ENCODE data around the gene LOX.

LOX gene

DNA sequence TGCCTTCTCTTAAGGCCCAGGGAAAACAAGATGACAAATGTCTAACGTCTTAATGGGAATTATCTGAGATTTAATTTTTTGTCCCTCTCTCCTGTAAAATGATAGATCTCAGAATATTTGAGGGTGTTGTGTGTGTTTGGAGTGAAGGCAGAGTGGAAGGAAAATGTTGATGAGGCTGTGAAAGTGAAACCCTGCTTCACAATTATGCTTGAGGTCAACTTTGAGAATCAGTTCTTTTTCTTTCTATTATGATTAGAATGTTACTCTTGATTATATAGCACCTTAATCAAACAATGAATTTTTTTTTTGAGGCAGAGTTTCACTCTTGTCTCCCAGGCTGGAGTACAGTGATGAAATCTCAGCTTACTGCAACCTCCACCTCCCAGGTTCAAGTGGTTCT, 5.5 kb upstream of the LOX start:
- TF ChIP-seq GATA2 (IDR thresholded peaks at IDR 0.05; ENCODE audit: low read depth, low read length): no peak
- no peak for TF ChIP-seq GATA3 (IDR thresholded peaks at IDR 0.05; ENCODE audit: low read depth, low read length)

DNA sequence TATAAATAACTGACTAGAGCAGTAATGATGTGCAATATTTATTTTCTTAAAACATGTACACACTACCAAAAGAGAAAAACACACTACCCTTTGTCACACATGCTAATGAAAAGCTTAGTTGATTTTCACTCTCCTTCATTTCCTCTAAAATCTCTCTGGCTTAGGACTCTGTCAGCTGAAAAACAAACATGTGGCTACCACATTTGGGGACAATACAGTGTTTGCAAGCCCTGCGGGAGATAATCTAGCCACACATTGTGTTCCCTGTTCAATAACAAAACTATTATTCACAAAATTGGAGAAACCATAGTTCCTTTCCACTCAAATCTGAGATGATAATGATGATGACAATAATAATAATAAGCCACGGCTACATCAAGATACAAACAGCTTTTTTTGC, 3.5 kb upstream of the LOX start:
- TF ChIP-seq GATA2 (IDR thresholded peaks at IDR 0.05; ENCODE audit: low read depth, low read length): no peak; the same call in 1 of the 2 replicates
- no peak for TF ChIP-seq GATA3 (IDR thresholded peaks at IDR 0.05; ENCODE audit: low read depth, low read length)

- TF ChIP-seq GATA2 (IDR thresholded peaks at IDR 0.05; ENCODE audit: low read depth, low read length) (no peak), GATA3 (IDR thresholded peaks at IDR 0.05; ENCODE audit: low read depth, low read length) (no peak)
These were observed 518 bp downstream of the LOX start for GRCh38 chr5:122077366-122078115.

GRCh38 chr5:122076669-122077365, 1.2 kb downstream of the LOX start:
- TF ChIP-seq GATA3 (IDR thresholded peaks at IDR 0.05; ENCODE audit: low read depth, low read length) (no peak), GATA2 (IDR thresholded peaks at IDR 0.05; ENCODE audit: low read depth, low read length) (no peak)

- TF ChIP-seq GATA3 (IDR thresholded peaks at IDR 0.05; ENCODE audit: low read depth, low read length) (no peak), GATA2 (IDR thresholded peaks at IDR 0.05; ENCODE audit: low read depth, low read length) (no peak)
These were observed 2.0 kb downstream of the LOX start for GRCh38 chr5:122076050-122076461.

DNA sequence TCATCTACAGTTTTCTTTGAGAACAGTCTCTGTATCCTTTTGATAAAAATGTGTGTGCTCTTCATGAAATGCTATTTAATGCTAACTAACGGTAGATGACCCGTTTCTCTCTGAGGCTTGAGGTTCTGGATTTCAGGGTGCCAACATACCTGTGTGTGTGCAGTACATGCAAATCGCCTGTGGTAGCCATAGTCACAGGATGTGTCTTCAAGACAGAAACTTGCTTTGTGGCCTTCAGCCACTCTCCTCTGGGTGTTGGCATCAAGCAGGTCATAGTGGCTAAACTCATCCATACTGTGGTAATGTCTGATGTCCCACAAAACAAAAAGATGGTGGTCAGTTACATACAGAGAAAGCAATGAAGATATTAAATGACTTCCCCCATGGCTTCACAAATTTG, 4.2 kb downstream of the LOX start:
- TF ChIP-seq GATA3 (IDR thresholded peaks at IDR 0.05; ENCODE audit: low read depth, low read length) (no peak), GATA2 (IDR thresholded peaks at IDR 0.05; ENCODE audit: low read depth, low read length) (no peak)

DNA sequence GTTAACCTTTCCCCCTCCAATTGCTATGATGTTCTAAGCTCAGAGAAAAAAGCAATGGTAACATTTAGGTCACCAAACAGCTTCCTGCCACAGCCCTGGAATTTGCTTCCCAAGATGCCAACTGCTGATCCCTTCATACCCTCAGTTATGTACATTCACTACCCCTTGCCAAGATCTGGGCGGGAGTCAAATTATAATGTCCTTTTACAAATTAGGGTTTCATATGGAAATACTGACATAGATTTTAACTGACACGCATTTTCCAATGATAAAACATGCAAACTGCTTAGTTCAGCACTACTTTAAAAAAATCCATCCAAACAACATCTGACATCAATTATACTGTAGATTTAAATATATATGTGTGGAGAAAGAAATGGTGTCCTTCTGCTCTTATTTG, 5.0 kb downstream of the LOX start:
- no peak for TF ChIP-seq GATA3 (IDR thresholded peaks at IDR 0.05; ENCODE audit: low read depth, low read length)
- TF ChIP-seq GATA2 (IDR thresholded peaks at IDR 0.05; ENCODE audit: low read depth, low read length): no peak

- TF ChIP-seq GATA2 (IDR thresholded peaks at IDR 0.05; ENCODE audit: low read depth, low read length) (no peak), GATA3 (IDR thresholded peaks at IDR 0.05; ENCODE audit: low read depth, low read length) (no peak)
These were observed 10.7 kb downstream of the LOX start for GRCh38 chr5:122067390-122067789.

DNA sequence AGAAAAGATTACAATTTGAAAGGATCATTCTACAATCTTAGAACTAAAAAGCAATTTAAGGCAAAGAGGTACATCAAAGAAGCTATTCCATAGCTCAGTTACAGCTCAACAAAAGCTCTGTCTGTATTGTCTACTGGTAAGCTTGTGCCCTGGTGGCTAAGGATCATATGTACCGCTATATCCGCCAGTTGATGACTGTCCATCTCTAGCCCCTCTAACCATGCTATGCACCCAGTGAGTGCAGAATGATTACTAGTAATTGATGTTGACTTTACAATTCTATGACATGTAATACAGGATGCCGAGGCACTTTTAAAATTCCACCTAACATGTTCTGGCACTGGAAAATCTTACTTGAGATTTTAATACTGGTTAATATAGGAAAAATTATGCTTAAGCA, 13.1 kb downstream of the LOX start:
- TF ChIP-seq GATA2 (IDR thresholded peaks at IDR 0.05; ENCODE audit: low read depth, low read length) (no peak), GATA3 (IDR thresholded peaks at IDR 0.05; ENCODE audit: low read depth, low read length) (no peak)

DNA sequence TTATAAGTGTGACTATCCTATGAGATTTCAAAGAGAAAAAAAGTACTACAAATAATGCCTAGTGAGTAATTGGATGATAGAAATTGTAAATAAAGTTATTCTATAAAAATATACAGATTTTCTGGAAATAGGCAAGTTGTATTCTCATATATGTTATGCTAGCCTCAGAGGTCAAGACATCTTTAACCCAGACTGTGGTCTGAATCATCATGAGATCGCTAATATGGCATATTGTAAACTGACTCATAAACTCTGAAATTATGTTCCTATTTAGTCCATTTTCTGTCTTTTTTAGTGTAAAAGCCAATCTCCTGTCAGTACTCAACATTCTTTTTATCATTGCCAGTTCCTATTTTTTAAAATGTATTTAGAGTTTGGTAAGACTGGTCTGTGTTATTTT, 14.2 kb downstream of the LOX start:
- no peak for TF ChIP-seq GATA2 (IDR thresholded peaks at IDR 0.05; ENCODE audit: low read depth, low read length)
- no peak for TF ChIP-seq GATA3 (IDR thresholded peaks at IDR 0.05; ENCODE audit: low read depth, low read length)

GRCh38 chr5:122062205-122062604, 15.9 kb downstream of the LOX start:
- no peak for TF ChIP-seq GATA2 (IDR thresholded peaks at IDR 0.05; ENCODE audit: low read depth, low read length)
- TF ChIP-seq GATA3 (IDR thresholded peaks at IDR 0.05; ENCODE audit: low read depth, low read length): no peak

DNA sequence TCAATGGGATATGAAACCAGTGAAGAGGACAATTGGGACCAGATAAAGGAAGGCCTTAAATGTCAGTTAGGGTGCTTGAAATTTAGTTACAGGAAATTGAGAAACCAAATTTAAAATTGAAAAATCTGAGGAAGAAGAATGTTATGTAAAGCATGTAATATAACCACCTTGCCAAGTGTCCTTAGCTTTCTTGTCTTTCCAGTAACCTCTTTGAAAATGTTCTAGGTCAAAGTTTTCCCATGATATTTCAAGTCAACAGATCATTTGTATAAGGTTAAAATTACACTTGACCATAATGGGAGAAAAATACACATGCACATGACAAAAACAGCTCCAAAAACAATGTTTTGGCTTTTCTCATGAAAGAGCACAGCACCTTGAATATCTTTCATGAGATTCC, 21.1 kb downstream of the LOX start:
- no peak for TF ChIP-seq GATA3 (IDR thresholded peaks at IDR 0.05; ENCODE audit: low read depth, low read length)
- no peak for TF ChIP-seq GATA2 (IDR thresholded peaks at IDR 0.05; ENCODE audit: low read depth, low read length)

DNA sequence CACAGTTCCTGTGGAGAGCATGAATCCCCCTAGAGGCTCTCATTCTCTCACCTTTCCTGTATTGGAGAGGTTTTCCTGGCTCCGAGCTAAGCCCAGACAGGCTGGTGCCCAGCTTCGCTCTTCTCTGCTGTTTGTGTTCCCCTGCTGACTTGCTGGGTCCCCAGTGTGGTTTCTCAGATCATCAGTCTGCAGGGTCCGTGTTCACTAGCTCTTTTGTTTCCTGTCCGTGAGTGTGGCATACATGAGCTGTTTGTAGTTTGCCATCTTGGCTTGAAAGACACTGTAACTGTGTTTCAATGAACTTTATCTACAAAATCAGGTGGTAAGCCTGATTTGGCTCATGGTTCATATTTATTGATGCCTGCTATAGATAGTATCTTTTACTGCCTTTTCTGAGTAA, 23.8 kb downstream of the LOX start:
- no peak for TF ChIP-seq GATA3 (IDR thresholded peaks at IDR 0.05; ENCODE audit: low read depth, low read length)

DNA sequence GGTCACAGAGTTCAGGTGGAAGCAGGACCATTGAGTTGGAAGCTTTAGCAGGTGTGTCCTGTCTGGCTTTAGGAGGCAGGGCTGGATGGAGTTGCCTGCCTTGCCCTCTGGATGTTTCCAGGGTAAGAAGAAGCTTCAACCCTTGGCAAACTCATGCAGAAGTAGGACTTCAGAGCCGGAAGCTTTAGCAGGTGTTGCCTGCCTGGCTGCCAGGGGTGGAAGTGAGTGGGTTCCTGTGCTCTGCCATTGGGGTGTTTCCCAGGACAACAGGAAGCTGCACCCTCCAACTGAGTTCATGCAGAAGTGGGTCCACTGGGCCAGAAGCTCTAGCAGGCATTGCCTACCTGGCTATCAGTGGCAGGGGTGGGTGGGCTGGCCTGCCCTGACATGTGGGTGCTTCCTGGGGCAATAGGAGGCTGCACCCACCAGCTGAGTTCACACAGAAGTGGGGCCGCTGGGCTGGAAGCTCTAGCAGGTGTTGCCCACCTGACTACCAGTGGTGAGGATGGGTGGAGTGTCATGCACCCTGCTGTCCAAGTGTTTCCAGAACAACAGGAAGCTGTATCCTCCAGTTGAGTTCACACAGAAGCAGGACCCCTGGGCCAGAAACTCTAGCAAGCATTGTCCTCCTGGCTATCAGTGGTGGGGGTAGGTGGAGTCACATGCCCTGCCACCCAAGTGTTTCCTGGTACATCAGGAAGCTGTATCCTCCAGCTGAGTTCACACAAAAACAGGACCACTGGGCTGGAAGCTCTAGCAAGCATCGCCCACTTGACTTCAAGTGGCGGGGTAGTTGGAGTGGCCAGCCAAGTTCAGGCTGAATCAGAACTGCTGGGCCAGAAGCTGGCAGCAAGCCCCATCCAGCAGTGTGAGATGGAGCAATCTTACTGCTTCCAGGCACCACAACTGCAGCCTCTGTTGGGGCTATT, 24.6 kb downstream of the LOX start:
- TF ChIP-seq GATA3 (IDR thresholded peaks at IDR 0.05; ENCODE audit: low read depth, low read length): no peak
- TF ChIP-seq GATA2 (IDR thresholded peaks at IDR 0.05; ENCODE audit: low read depth, low read length): no peak

Measured in SH-SY5Y (cell line).